Measurements from ENCODE around the gene GRK1. TPM values are rescaled to one million over a fixed set of nuclear protein-coding genes. Genes with fewer than 3 reads are reported as not detected.

GRK1 gene
- total and polyA plus RNA-seq, 2 of the 4 experiments (the other 2 are of a cell fraction), result not detected

- ChIA-PET POLR2A (ENCODE audit: unreplicated experiment) (no interaction called here), CTCF (no interaction called here)
- H3K27me3 ChIP-seq (ENCODE audit: control insufficient read depth, insufficient read depth, low read length), result no peaks in the 10 kb centered on the region
- no peak overlapping the region for H3K56ac ChIP-seq (ENCODE audit: extremely low read depth, insufficient read depth, low read length)
- H4K5ac ChIP-seq (ENCODE audit: low read depth, low read length), result no peak overlapping the region
- WGBS, 2 experiments (ENCODE audit: extremely low coverage in 2 of 2, insufficient read length in 1 of 2), result 98% methylated on average over 22 of the region's 30 CpGs; no CpG with 5 or more reads in 1 of the 2 experiments
- H3K14ac ChIP-seq (replicated peaks; ENCODE audit: low read depth, low read length), result no peak overlapping the region
- H3K18ac ChIP-seq (ENCODE audit: low read depth, low read length), result no peak overlapping the region
- H3K4me3 ChIP-seq (ENCODE audit: insufficient read depth, low read depth, low read length), result no peak overlapping the region
- no peaks in the 10 kb centered on the region for H3K4me1 ChIP-seq (ENCODE audit: control insufficient read depth, insufficient read depth, low read length)
- no peak overlapping the region for H3K9ac ChIP-seq (ENCODE audit: low read depth, low read length)
- H4K20me1 ChIP-seq (ENCODE audit: insufficient read depth, low read length), result no peaks in the 10 kb centered on the region; the same call in 1 of the 2 replicates
- dilution Hi-C loops (cut with HindIII; ENCODE audit: low sequenced_read_pairs, unreplicated experiment), result no loop called here
- H3K27ac ChIP-seq (ENCODE audit: insufficient read depth, low read length), result no peak overlapping the region
- in situ Hi-C loops (cut with MboI; ENCODE audit: low sequenced_read_pairs), result no loop called here
- BruUV-seq (replicated peaks), result no TSS peak
- no peak overlapping the region for H3K23ac ChIP-seq (ENCODE audit: low read depth, low read length)
- TF ChIP-seq FOS (IDR thresholded peaks at IDR 0.05; ENCODE audit: low read depth, low read length) (no peak), MXI1 (IDR thresholded peaks at IDR 0.05; ENCODE audit: borderline replicate concordance, low read depth, low read length) (no peak), ELK1 (IDR thresholded peaks at IDR 0.05; ENCODE audit: borderline replicate concordance, low read depth, low read length) (no peak), BHLHE40 (IDR thresholded peaks at IDR 0.05; ENCODE audit: low read depth, low read length) (no peak), MAFK (IDR thresholded peaks at IDR 0.05; ENCODE audit: low read depth, low read length) (no peak), USF2 (IDR thresholded peaks at IDR 0.05; ENCODE audit: low read depth, low read length) (no peak), POLR2A (IDR thresholded peaks at IDR 0.05; ENCODE audit: low read depth, low read length) (no peak), CEBPB (IDR thresholded peaks at IDR 0.05; ENCODE audit: low read depth, low read length) (no peak)
- H2AK5ac ChIP-seq (ENCODE audit: low read depth, low read length), result no peak overlapping the region
- no peaks in the 10 kb centered on the region for H3K9me3 ChIP-seq (ENCODE audit: control insufficient read depth, insufficient read depth, low read length)
- H3K4me2 ChIP-seq (ENCODE audit: low read depth, low read length), result no peak overlapping the region
- ATAC-seq (ENCODE audit: low read depth), result no peak
- no peak overlapping the region for H2AK9ac ChIP-seq (replicated peaks; ENCODE audit: low read depth, low read length, poor library complexity)
- no peak overlapping the region for H4K91ac ChIP-seq (ENCODE audit: insufficient read depth, low read depth, low read length)
- H2BK15ac ChIP-seq (ENCODE audit: low read depth, low read length), result no peak overlapping the region
- DNase-seq, result no peak
- H3K9me1 ChIP-seq (ENCODE audit: insufficient read depth, low read length), result peaks cover 13% of the 10 kb centered on the region; the same call in 1 of the 2 replicates
- no peak overlapping the region for H2BK5ac ChIP-seq (ENCODE audit: low read depth, low read length, poor library complexity, severe bottlenecking)
- no peak overlapping the region for H3K4ac ChIP-seq (ENCODE audit: low read depth, low read length)
- no peak overlapping the region for H2BK120ac ChIP-seq (ENCODE audit: low read depth, low read length)
- H2BK20ac ChIP-seq (ENCODE audit: low read depth, low read length), result no peak overlapping the region
- H2AFZ ChIP-seq (replicated peaks; ENCODE audit: low read length, poor library complexity), result no peak overlapping the region
- H3K36me3 ChIP-seq (ENCODE audit: control insufficient read depth, insufficient read depth, low read length), result peaks cover 69% of the 10 kb centered on the region
- H3K79me1 ChIP-seq (ENCODE audit: low read depth in 1 of 2, low read length in 2 of 2), result peaks cover 16 to 38% of the 10 kb centered on the region in 2 experiments; a peak in 3 of 4 replicates
- intact Hi-C loops (cut with micrococcal nuclease), result no loop called here
- no peak overlapping the region for H4K8ac ChIP-seq (ENCODE audit: low read depth in 2 of 2, low read length in 2 of 2)
Measured at GRCh38 chr13:113637262-113638160, 29.5 kb upstream of the GRK1 start.

Data from IMR-90 (cell line).